Aorta (tissue), 5 donors: ENCODE measurements around the gene SHE. TPM values are rescaled to one million over a fixed set of nuclear protein-coding genes. Genes with fewer than 3 reads are reported as not detected.

Experiments used
- ATAC-seq: fragments of 200-7000 bp; cut with Tn5 transposase; one replicate; pipeline ENCODE4 v1.9.1; 2022; ENCODE audit warnings: moderate library complexity; ENCODE audit not compliant: low FRiP score
- DNase-seq, 2 donors: peaks; one replicate each; pipeline ENCODE4 v3.0.0-alpha.2; 2020
- H3K27ac ChIP-seq, 2 donors: one replicate each; pipeline ENCODE4 v1.5.1; 2013; ENCODE audit warnings: low read length in 2 of 2, mild to moderate bottlenecking in 2 of 2, moderate library complexity in 2 of 2, control low read depth in 1 of 2, inconsistent platforms in 1 of 2, low read depth in 1 of 2
- H3K27me3 ChIP-seq, 2 donors: one replicate each; pipeline ENCODE4 v1.6.1; 2013; ENCODE audit warnings: control low read depth in 1 of 2, low read length in 1 of 2, mild to moderate bottlenecking in 1 of 2, moderate library complexity in 1 of 2; ENCODE audit not compliant: insufficient read depth in 2 of 2, control insufficient read depth in 1 of 2
- H3K36me3 ChIP-seq, 2 donors: one replicate each; pipeline ENCODE4 v1.6.1; 2013; ENCODE audit warnings: control low read depth in 1 of 2, low read length in 1 of 2, mild to moderate bottlenecking in 1 of 2; ENCODE audit not compliant: insufficient read depth in 2 of 2, control insufficient read depth in 1 of 2
- H3K4me1 ChIP-seq, 2 donors: one replicate each; pipeline ENCODE4 v1.6.1; 2013; ENCODE audit warnings: low read length in 2 of 2, control low read depth in 1 of 2, mild to moderate bottlenecking in 1 of 2, moderate library complexity in 1 of 2; ENCODE audit not compliant: insufficient read depth in 2 of 2, control insufficient read depth in 1 of 2
- H3K4me3 ChIP-seq, 2 donors: one replicate each; pipeline ENCODE4 v1.5.1; 2013; ENCODE audit warnings: low read length in 2 of 2, control low read depth in 1 of 2, mild to moderate bottlenecking in 1 of 2
- H3K9me3 ChIP-seq: one replicate; pipeline ENCODE4 v1.6.1; 2013; ENCODE audit warnings: mild to moderate bottlenecking, low read length; ENCODE audit not compliant: control insufficient read depth
- WGBS, 2 donors: extraction: QIAGEN DNeasy Blood & Tissue Kit; methylation state at CpG; one replicate each; pipeline ENCODE4 v1.1.7; 2013; 5-methylcytosine and 5-hydroxymethylcytosine counted together
- intact Hi-C, 2 donors: fragments of 100-400 bp; cut with DNase I; formaldehyde crosslinking; loops; one replicate each; pipeline versions ENCODE4 v1.14.2 to v1.15.0; 2022
- polyA plus RNA-seq, 2 donors: library from polyadenylated mRNA; stranded (reverse); fragments of 200-250 nt; gene quantifications; one replicate each; pipeline ENCODE4 v1.2.3, GENCODE V29; 2013
- total RNA-seq, 2 donors: library from RNA; stranded (reverse); fragmentation: NEBNext Ultra II Directional; extraction: Animal tissue kit (Norgen Biotek cat#: 25700); gene quantifications; one replicate each; pipeline ENCODE4 v1.2.1, GENCODE V29; 2021
- donor health status: healthy with polysubstance abuse.
- donor health status: Bipolar disorder and iron deficiency.
- donor health status: DM: no; HTN: no; CAD: no.
- donor health status: DM: no; HTN: no; CAD: no.
- donor health status: DM: yes; HTN: yes; CAD: no.

SHE gene
- total and polyA plus RNA-seq, 4 donors: 2.9 to 44.1 (median 13.6) TPM

GRCh38 chr1:154501423-154502065 lies 668 bp downstream of the SHE start:
- Histone ChIP-seq H3K27me3 (peaks cover 3 to 8% of the 10 kb centered on the region in 2 donors), H3K27ac (no peak overlapping the region)
- ATAC-seq: peak; percentile 74

GRCh38 chr1:154500533-154500932 lies 1.7 kb downstream of the SHE start:
- Histone ChIP-seq H3K4me1 (no peaks in the 10 kb centered on the region), H3K36me3 (no peaks in the 10 kb centered on the region), H3K27me3 (peaks cover 3 to 6% of the 10 kb centered on the region in 2 donors), H3K4me3 (no peak overlapping the region), H3K9me3 (no peaks in the 10 kb centered on the region), H3K27ac (no peak overlapping the region)
- intact Hi-C loops: no loop called here
- WGBS, 2 donors: 79 to 80% methylated on average over 8 of the region's 8 CpGs
- ATAC-seq (no peak), DNase-seq (no peak)

More at GRCh38 chr1:154501423-154502065, 668 bp downstream of the SHE start:
- H3K4me1 ChIP-seq: no peaks in the 10 kb centered on the region
- peak; percentile 76 to 90 for DNase-seq
- H3K36me3 ChIP-seq: no peaks in the 10 kb centered on the region
- peak overlapping the region in 1 of 2 donors; percentile 12 for H3K4me3 ChIP-seq
- H3K9me3 ChIP-seq: no peaks in the 10 kb centered on the region
- intact Hi-C loops: no loop called here
- WGBS, 2 donors: 2 to 3% methylated on average over 45 to 54 of the region's 54 CpGs

- intact Hi-C loops: no loop called here
Measured at GRCh38 chr1:154499446-154499845, 2.8 kb downstream of the SHE start.

GRCh38 chr1:154497026-154497806 lies 5.0 kb downstream of the SHE start:
- intact Hi-C loops: no loop called here
- ATAC-seq (no peak), DNase-seq (no peak)
- Histone ChIP-seq H3K4me1 (no peaks in the 10 kb centered on the region), H3K4me3 (no peak overlapping the region), H3K27ac (no peak overlapping the region), H3K27me3 (peaks cover 0 to 6% of the 10 kb centered on the region in 2 donors), H3K9me3 (no peaks in the 10 kb centered on the region), H3K36me3 (no peaks in the 10 kb centered on the region)
- 40 to 45% methylated on average over 5 of the region's 5 CpGs for WGBS, 2 donors

More at GRCh38 chr1:154499446-154499845, 2.8 kb downstream of the SHE start:
- Histone ChIP-seq H3K9me3 (no peaks in the 10 kb centered on the region), H3K4me1 (no peaks in the 10 kb centered on the region), H3K4me3 (no peak overlapping the region), H3K36me3 (no peaks in the 10 kb centered on the region), H3K27me3 (peaks cover 3 to 6% of the 10 kb centered on the region in 2 donors), H3K27ac (no peak overlapping the region)
- WGBS, 2 donors: 81 to 94% methylated on average over 1 of the region's 1 CpG
- DNase-seq (no peak), ATAC-seq (no peak)

- H3K36me3 ChIP-seq: no peaks in the 10 kb centered on the region
- 49 to 55% methylated on average over 5 of the region's 5 CpGs for WGBS, 2 donors
- H3K27ac ChIP-seq: no peak overlapping the region
- no peaks in the 10 kb centered on the region for H3K9me3 ChIP-seq
- DNase-seq (no peak), ATAC-seq (no peak)
- no peaks in the 10 kb centered on the region for H3K4me1 ChIP-seq
- intact Hi-C loops: no loop called here
- no peak overlapping the region for H3K4me3 ChIP-seq
- H3K27me3 ChIP-seq: peaks cover 0 to 6% of the 10 kb centered on the region in 2 donors
Measured at GRCh38 chr1:154496383-154496782, 5.8 kb downstream of the SHE start.

GRCh38 chr1:154495496-154496273 lies 6.5 kb downstream of the SHE start:
- ATAC-seq (no peak), DNase-seq (no peak)
- WGBS, 2 donors: 72 to 74% methylated on average over 8 of the region's 8 CpGs
- H3K9me3 ChIP-seq: no peaks in the 10 kb centered on the region
- H3K36me3 ChIP-seq: no peaks in the 10 kb centered on the region
- peaks cover 0 to 3% of the 10 kb centered on the region in 2 donors for H3K27me3 ChIP-seq
- H3K27ac ChIP-seq: no peak overlapping the region
- intact Hi-C loops: no loop called here
- no peak overlapping the region for H3K4me3 ChIP-seq
- no peaks in the 10 kb centered on the region for H3K4me1 ChIP-seq

GRCh38 chr1:154493276-154493675 lies 8.9 kb downstream of the SHE start:
- Histone ChIP-seq H3K9me3 (no peaks in the 10 kb centered on the region), H3K4me3 (no peak overlapping the region), H3K4me1 (no peaks in the 10 kb centered on the region), H3K27me3 (no peaks in the 10 kb centered on the region), H3K27ac (no peak overlapping the region), H3K36me3 (no peaks in the 10 kb centered on the region)
- intact Hi-C loops: no loop called here
- 38 to 39% methylated on average over 8 of the region's 8 CpGs for WGBS, 2 donors
- peak in 1 of 2 donors; percentile 57 for DNase-seq
- peak; percentile 71 for ATAC-seq

- Histone ChIP-seq H3K27me3 (no peaks in the 10 kb centered on the region), H3K4me1 (no peaks in the 10 kb centered on the region), H3K36me3 (no peaks in the 10 kb centered on the region), H3K9me3 (no peaks in the 10 kb centered on the region), H3K4me3 (no peak overlapping the region), H3K27ac (no peak overlapping the region)
- 77 to 86% methylated on average over 4 of the region's 4 CpGs for WGBS, 2 donors
- ATAC-seq: no peak
- intact Hi-C loops: no loop called here
- DNase-seq: no peak
Measured at GRCh38 chr1:154492115-154492514, 10.1 kb downstream of the SHE start.
